HG02759 (cell line): Measurements from ENCODE around the gene PGA4.
"Not testable (repeated sequence)": the region's sequence is repeated elsewhere in the genome, so short reads cannot be mapped to it uniquely, and the experiment has no call there.

Experiments
- ATAC-seq: cut with Tn5 transposase; IDR thresholded peaks from one replicate; pipeline ENCODE4 v1.9.1; 2021; ENCODE audit warnings: mild to moderate bottlenecking, moderate library complexity; ENCODE audit not compliant: unreplicated experiment

Gene PGA4

GRCh38 chr11:61222047-61222446 lies at the start of gene PGA4:
TSS of gene PGA4 (plus strand) at chr11:61222347. CDS start at chr11:61222401, 54 bp downstream.
- not testable (repeated sequence) for ATAC-seq

GRCh38 chr11:61172356-61172755 lies 49.8 kb upstream of the PGA4 start:
- ATAC-seq: no peak

GRCh38 chr11:61172888-61173287 lies 49.3 kb upstream of the PGA4 start:
- no peak for ATAC-seq

GRCh38 chr11:61173456-61173855 lies 48.7 kb upstream of the PGA4 start:
- ATAC-seq: no peak

GRCh38 chr11:61174273-61174672 lies 47.9 kb upstream of the PGA4 start:
- no peak for ATAC-seq

GRCh38 chr11:61174949-61175348 lies 47.2 kb upstream of the PGA4 start:
- no peak for ATAC-seq

- ATAC-seq: no peak
Measured at GRCh38 chr11:61176446-61176845, 45.7 kb upstream of the PGA4 start.

GRCh38 chr11:61180205-61180604 lies 41.9 kb upstream of the PGA4 start:
- not testable (repeated sequence) for ATAC-seq

- ATAC-seq: no peak
Measured at GRCh38 chr11:61181489-61181888, 40.7 kb upstream of the PGA4 start.

- no peak for ATAC-seq
Measured at GRCh38 chr11:61183645-61184044, 38.5 kb upstream of the PGA4 start.

GRCh38 chr11:61186504-61186903 lies 35.6 kb upstream of the PGA4 start:
- ATAC-seq: no peak

GRCh38 chr11:61187505-61188130 lies 34.5 kb upstream of the PGA4 start:
- no peak for ATAC-seq

GRCh38 chr11:61189933-61190332 lies 32.2 kb upstream of the PGA4 start:
- ATAC-seq: no peak

GRCh38 chr11:61193596-61193995 lies 28.6 kb upstream of the PGA4 start:
- ATAC-seq: no peak

- no peak for ATAC-seq
Measured at GRCh38 chr11:61194169-61194671, 27.9 kb upstream of the PGA4 start.

- no peak for ATAC-seq
Measured at GRCh38 chr11:61194981-61195695, 27.0 kb upstream of the PGA4 start.

GRCh38 chr11:61195719-61196118 lies 26.4 kb upstream of the PGA4 start:
- ATAC-seq: no peak

GRCh38 chr11:61198361-61198760 lies 23.8 kb upstream of the PGA4 start:
- ATAC-seq: no peak

- no peak for ATAC-seq
Measured at GRCh38 chr11:61198948-61199523, 23.1 kb upstream of the PGA4 start.

GRCh38 chr11:61201476-61201875 lies 20.7 kb upstream of the PGA4 start:
- ATAC-seq: no peak

- ATAC-seq: not testable (repeated sequence)
Measured at GRCh38 chr11:61202950-61203746, 19.0 kb upstream of the PGA4 start, which contains the start of gene PGA3. TSS of gene PGA3 (plus strand) at chr11:61203515. CDS start at chr11:61203565, 50 bp downstream.
